MM.1S (cell line): ENCODE results near the gene KLHDC10.

Source experiments
- DNase-seq: peaks from one replicate; pipeline ENCODE4 v3.0.0-alpha.2; 2015
- H2AFZ ChIP-seq: fragments of 300-600 bp; sonication (generic); 2 replicates; pipeline ENCODE4 v1.6.0; 2016; ENCODE audit warnings: antibody characterized with exemption, low read length
- H3F3A ChIP-seq: fragments of 300-600 bp; sonication (generic); 2 replicates; pipeline ENCODE4 v1.6.1; 2016; ENCODE audit warnings: mild to moderate bottlenecking, antibody characterized with exemption, low read length, moderate library complexity, mixed read lengths; ENCODE audit not compliant: insufficient read depth
- H3K27ac ChIP-seq: fragments of 300-600 bp; sonication (generic); 2 replicates; pipeline ENCODE4 v1.5.1; 2016; ENCODE audit warnings: mild to moderate bottlenecking, low read length
- H3K27me3 ChIP-seq: fragments of 300-600 bp; sonication (generic); replicated peaks from 2 replicates; pipeline ENCODE4 v1.6.0; 2016; ENCODE audit warnings: low read length; ENCODE audit not compliant: insufficient read depth
- H3K36me3 ChIP-seq: fragments of 300-600 bp; sonication (generic); replicated peaks from 2 replicates; pipeline ENCODE4 v1.6.1; 2016; ENCODE audit warnings: mild to moderate bottlenecking, low read length, mixed read lengths; ENCODE audit not compliant: insufficient read depth
- H3K4me1 ChIP-seq: fragments of 300-600 bp; sonication (generic); 2 replicates; pipeline ENCODE4 v1.6.1; 2016; ENCODE audit warnings: low read length, mixed read lengths
- H3K4me2 ChIP-seq: fragments of 300-600 bp; sonication (generic); 2 replicates; pipeline ENCODE4 v1.6.0; 2016; ENCODE audit warnings: low read depth, low read length
- H3K4me3 ChIP-seq: fragments of 300-600 bp; sonication (generic); 2 replicates; pipeline ENCODE4 v1.5.1; 2016; ENCODE audit warnings: low read length, mixed read lengths
- H3K79me2 ChIP-seq: fragments of 300-600 bp; sonication (generic); 2 replicates; pipeline ENCODE4 v1.6.1; 2016; ENCODE audit warnings: mixed run types, low read length, mixed read lengths
- H3K9ac ChIP-seq: fragments of 300-600 bp; sonication (generic); 2 replicates; pipeline ENCODE4 v1.6.1; 2016; ENCODE audit warnings: low read length, mixed read lengths
- H3K9me2 ChIP-seq: fragments of 300-600 bp; sonication (generic); replicated peaks from 2 replicates; pipeline ENCODE4 v1.6.1; 2016; ENCODE audit warnings: mild to moderate bottlenecking, low read length, mixed read lengths; ENCODE audit not compliant: insufficient read depth
- H3K9me3 ChIP-seq: fragments of 300-600 bp; sonication (generic); replicated peaks from 2 replicates; pipeline ENCODE4 v1.6.1; 2016; ENCODE audit warnings: mild to moderate bottlenecking, low read length, mixed read lengths; ENCODE audit not compliant: insufficient read depth
- H4K20me1 ChIP-seq: fragments of 300-600 bp; sonication (generic); 2 replicates; pipeline ENCODE4 v1.6.1; 2016; ENCODE audit warnings: mild to moderate bottlenecking, low read length, moderate library complexity, mixed read lengths; ENCODE audit not compliant: insufficient read depth
- CTCF ChIP-seq: fragments of 300-600 bp; sonication (generic); IDR thresholded peaks from 2 replicates; pipeline ENCODE4 v1.5.1; 2016; ENCODE audit warnings: antibody characterized with exemption, low read length, mixed read lengths
- EZH2 ChIP-seq: fragments of 300-600 bp; sonication (generic); optimal IDR thresholded peaks from 2 replicates; pipeline ENCODE3; 2017; ENCODE audit warnings: low read depth, mild to moderate bottlenecking, antibody characterized with exemption, low read length, mixed read lengths
- EZH2phosphoT487 ChIP-seq: fragments of 300-600 bp; sonication (generic); IDR thresholded peaks from 2 replicates; pipeline ENCODE4 v1.6.1; 2018; ENCODE audit warnings: antibody characterized with exemption, low read length

KLHDC10 gene

GRCh38 chr7:130022623-130023175 is 47.6 kb upstream of the KLHDC10 start:
- no peak overlapping the region for H2AFZ ChIP-seq
- no peak for TF ChIP-seq CTCF
- no peak for TF ChIP-seq EZH2
- no peak for TF ChIP-seq EZH2phosphoT487
- H3K9ac ChIP-seq, result no peak overlapping the region
- H3K4me1 ChIP-seq, result no peaks in the 10 kb centered on the region
- H3K4me3 ChIP-seq, result no peak overlapping the region
- no peaks in the 10 kb centered on the region for H4K20me1 ChIP-seq
- H3K36me3 ChIP-seq, result peaks cover 5% of the 10 kb centered on the region; the same call in 1 of the 2 replicates
- H3K27me3 ChIP-seq, result no peaks in the 10 kb centered on the region
- no peaks in the 10 kb centered on the region for H3K9me3 ChIP-seq
- H3K9me2 ChIP-seq, result no peaks in the 10 kb centered on the region
- no peak overlapping the region for H3K27ac ChIP-seq
- DNase-seq, result no peak
- H3K4me2 ChIP-seq, result no peak overlapping the region
- H3F3A ChIP-seq, result no peaks in the 10 kb centered on the region
- no peaks in the 10 kb centered on the region for H3K79me2 ChIP-seq

- Histone ChIP-seq H3K4me2 (no peak overlapping the region), H4K20me1 (no peaks in the 10 kb centered on the region), H3K4me1 (no peaks in the 10 kb centered on the region), H3K36me3 (peaks cover 5% of the 10 kb centered on the region; the same call in 1 of the 2 replicates), H3K27ac (no peak overlapping the region), H3K9me2 (no peaks in the 10 kb centered on the region), H3K79me2 (no peaks in the 10 kb centered on the region), H3K27me3 (no peaks in the 10 kb centered on the region), H3K9me3 (no peaks in the 10 kb centered on the region), H3K4me3 (no peak overlapping the region), H2AFZ (no peak overlapping the region), H3F3A (no peaks in the 10 kb centered on the region), H3K9ac (no peak overlapping the region)
- no peak for DNase-seq
- TF ChIP-seq CTCF (no peak), EZH2 (no peak), EZH2phosphoT487 (no peak)
These were observed 45.9 kb upstream of the KLHDC10 start for GRCh38 chr7:130024390-130024789.

GRCh38 chr7:130032698-130033097 is 37.6 kb upstream of the KLHDC10 start:
- Histone ChIP-seq H4K20me1 (no peaks in the 10 kb centered on the region), H3K9me3 (no peaks in the 10 kb centered on the region), H3K27me3 (no peaks in the 10 kb centered on the region), H3K4me3 (no peak overlapping the region), H3K9me2 (no peaks in the 10 kb centered on the region), H3F3A (peaks cover 17% of the 10 kb centered on the region), H3K9ac (no peak overlapping the region), H2AFZ (no peak overlapping the region), H3K4me1 (peaks cover 14% of the 10 kb centered on the region), H3K27ac (no peak overlapping the region), H3K79me2 (no peaks in the 10 kb centered on the region), H3K36me3 (no peaks in the 10 kb centered on the region), H3K4me2 (no peak overlapping the region)
- no peak for DNase-seq
- TF ChIP-seq EZH2 (no peak), CTCF (no peak), EZH2phosphoT487 (no peak)
